Neural progenitor cell (in vitro differentiated cells): Measurements from ENCODE around the gene HNRNPA0.

Experiments
- EZH2 ChIP-seq: fragments of 200-600 bp; sonication (generic); IDR thresholded peaks from 2 replicates; pipeline ENCODE4 v1.6.1; 2017; ENCODE audit warnings: antibody characterized with exemption, mild to moderate bottlenecking, moderate library complexity
- EZH2phosphoT487 ChIP-seq: fragments of 200-600 bp; sonication (generic); IDR thresholded peaks from 2 replicates; pipeline ENCODE4 v1.6.1; 2017; ENCODE audit warnings: antibody characterized with exemption
- TF ChIP-seq, protein P1 (sequence below): fragments of 200-600 bp; sonication (generic); IDR thresholded peaks from 2 replicates; pipeline ENCODE4 v1.5.1; 2017; ENCODE audit warnings: antibody characterized with exemption, mild to moderate bottlenecking

DNA sequence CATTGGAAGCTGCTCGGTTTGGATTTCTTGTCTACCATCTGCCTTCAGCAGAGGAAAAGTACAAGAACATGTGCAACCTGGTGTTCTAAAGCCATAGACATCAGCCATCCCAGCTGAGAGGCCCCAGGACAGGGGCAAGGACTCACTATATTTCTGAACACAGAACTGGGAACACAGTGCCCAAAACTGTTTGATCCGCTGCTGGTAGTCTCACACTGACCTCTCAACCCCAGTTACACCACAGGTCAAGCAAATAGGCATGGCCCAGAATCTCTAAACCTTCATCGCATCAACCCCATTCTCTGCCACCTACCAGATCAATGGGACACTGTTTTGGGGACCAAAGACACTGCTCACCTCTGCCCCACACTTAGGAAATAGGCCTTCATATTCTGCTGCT, 20.2 kb downstream of the HNRNPA0 start:
- no peak for TF ChIP-seq EZH2phosphoT487
- TF ChIP-seq, protein P1, sequence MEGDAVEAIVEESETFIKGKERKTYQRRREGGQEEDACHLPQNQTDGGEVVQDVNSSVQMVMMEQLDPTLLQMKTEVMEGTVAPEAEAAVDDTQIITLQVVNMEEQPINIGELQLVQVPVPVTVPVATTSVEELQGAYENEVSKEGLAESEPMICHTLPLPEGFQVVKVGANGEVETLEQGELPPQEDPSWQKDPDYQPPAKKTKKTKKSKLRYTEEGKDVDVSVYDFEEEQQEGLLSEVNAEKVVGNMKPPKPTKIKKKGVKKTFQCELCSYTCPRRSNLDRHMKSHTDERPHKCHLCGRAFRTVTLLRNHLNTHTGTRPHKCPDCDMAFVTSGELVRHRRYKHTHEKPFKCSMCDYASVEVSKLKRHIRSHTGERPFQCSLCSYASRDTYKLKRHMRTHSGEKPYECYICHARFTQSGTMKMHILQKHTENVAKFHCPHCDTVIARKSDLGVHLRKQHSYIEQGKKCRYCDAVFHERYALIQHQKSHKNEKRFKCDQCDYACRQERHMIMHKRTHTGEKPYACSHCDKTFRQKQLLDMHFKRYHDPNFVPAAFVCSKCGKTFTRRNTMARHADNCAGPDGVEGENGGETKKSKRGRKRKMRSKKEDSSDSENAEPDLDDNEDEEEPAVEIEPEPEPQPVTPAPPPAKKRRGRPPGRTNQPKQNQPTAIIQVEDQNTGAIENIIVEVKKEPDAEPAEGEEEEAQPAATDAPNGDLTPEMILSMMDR = no peak
- TF ChIP-seq EZH2 = no peak
